ENCODE data around the gene DKK1.

DKK1 gene

GRCh38 chr10:52322936-52323335, 8.9 kb downstream of the DKK1 start:
- in situ Hi-C loops (cut with HindIII; ENCODE audit: low sequenced_read_pairs), result no loop called here

GRCh38 chr10:52326382-52326781, 12.3 kb downstream of the DKK1 start:
- no peak for DNase-seq (ENCODE audit: low read depth)
- TF ChIP-seq CTCF (IDR thresholded peaks at IDR 0.05; ENCODE audit: low read depth, low read length, missing control alignments), result no peak
- in situ Hi-C loops (cut with HindIII; ENCODE audit: low sequenced_read_pairs), result no loop called here
- H3K4me3 ChIP-seq (ENCODE audit: low read depth, low read length), result no peak overlapping the region

More at GRCh38 chr10:52322936-52323335, 8.9 kb downstream of the DKK1 start:
- DNase-seq (ENCODE audit: low read depth), result no peak
- no peak for TF ChIP-seq CTCF (IDR thresholded peaks at IDR 0.05; ENCODE audit: low read depth, low read length, missing control alignments)
- no peak overlapping the region for H3K4me3 ChIP-seq (ENCODE audit: low read depth, low read length)

- DNase-seq (ENCODE audit: low read depth), result no peak
- no peak for TF ChIP-seq CTCF (IDR thresholded peaks at IDR 0.05; ENCODE audit: low read depth, low read length, missing control alignments)
- in situ Hi-C loops (cut with HindIII; ENCODE audit: low sequenced_read_pairs), result no loop called here
- no peak overlapping the region for H3K4me3 ChIP-seq (ENCODE audit: low read depth, low read length)
Measured at GRCh38 chr10:52331638-52332364, 17.7 kb downstream of the DKK1 start.

GRCh38 chr10:52332815-52333214, 18.7 kb downstream of the DKK1 start:
- no peak overlapping the region for H3K4me3 ChIP-seq (ENCODE audit: low read depth, low read length)
- no peak for TF ChIP-seq CTCF (IDR thresholded peaks at IDR 0.05; ENCODE audit: low read depth, low read length, missing control alignments)
- no peak for DNase-seq (ENCODE audit: low read depth)
- in situ Hi-C loops (cut with HindIII; ENCODE audit: low sequenced_read_pairs), result no loop called here

GRCh38 chr10:52334595-52334994, 20.5 kb downstream of the DKK1 start:
- no peak for TF ChIP-seq CTCF (IDR thresholded peaks at IDR 0.05; ENCODE audit: low read depth, low read length, missing control alignments)
- in situ Hi-C loops (cut with HindIII; ENCODE audit: low sequenced_read_pairs), result no loop called here
- no peak overlapping the region for H3K4me3 ChIP-seq (ENCODE audit: low read depth, low read length)
- DNase-seq (ENCODE audit: low read depth), result peak; percentile 52

- in situ Hi-C loops (cut with HindIII; ENCODE audit: low sequenced_read_pairs), result no loop called here
- no peak for TF ChIP-seq CTCF (IDR thresholded peaks at IDR 0.05; ENCODE audit: low read depth, low read length, missing control alignments)
- no peak overlapping the region for H3K4me3 ChIP-seq (ENCODE audit: low read depth, low read length)
- DNase-seq (ENCODE audit: low read depth), result no peak
Measured at GRCh38 chr10:52335665-52336064, 21.6 kb downstream of the DKK1 start.

All from astrocyte of the cerebellum (primary cell).